ENCODE results near the gene HBB.

Gene HBB

DNA sequence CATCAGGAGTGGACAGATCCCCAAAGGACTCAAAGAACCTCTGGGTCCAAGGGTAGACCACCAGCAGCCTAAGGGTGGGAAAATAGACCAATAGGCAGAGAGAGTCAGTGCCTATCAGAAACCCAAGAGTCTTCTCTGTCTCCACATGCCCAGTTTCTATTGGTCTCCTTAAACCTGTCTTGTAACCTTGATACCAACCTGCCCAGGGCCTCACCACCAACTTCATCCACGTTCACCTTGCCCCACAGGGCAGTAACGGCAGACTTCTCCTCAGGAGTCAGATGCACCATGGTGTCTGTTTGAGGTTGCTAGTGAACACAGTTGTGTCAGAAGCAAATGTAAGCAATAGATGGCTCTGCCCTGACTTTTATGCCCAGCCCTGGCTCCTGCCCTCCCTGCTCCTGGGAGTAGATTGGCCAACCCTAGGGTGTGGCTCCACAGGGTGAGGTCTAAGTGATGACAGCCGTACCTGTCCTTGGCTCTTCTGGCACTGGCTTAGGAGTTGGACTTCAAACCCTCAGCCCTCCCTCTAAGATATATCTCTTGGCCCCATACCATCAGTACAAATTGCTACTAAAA, at the start of gene HBB:
HBB (minus strand) TSS at position 340 of the 579 bp plus-strand sequence; CDS start at position 290, 50 bp downstream.
- Histone ChIP-seq H3K27me3 (no peaks in the 10 kb centered on the region), H3K27ac (no peak within 1 kb of the TSS), H3K36me3 (no peaks in the 10 kb centered on the region), H3K4me1 (no peaks in the 10 kb centered on the region), H3K9me3 (no peaks in the 10 kb centered on the region), H3K4me3 (no peak within 1 kb of the TSS)
- intact Hi-C loops (cut with DNase I; ENCODE audit: low total_unique reads): no loop called here
- TF ChIP-seq, protein P1, sequence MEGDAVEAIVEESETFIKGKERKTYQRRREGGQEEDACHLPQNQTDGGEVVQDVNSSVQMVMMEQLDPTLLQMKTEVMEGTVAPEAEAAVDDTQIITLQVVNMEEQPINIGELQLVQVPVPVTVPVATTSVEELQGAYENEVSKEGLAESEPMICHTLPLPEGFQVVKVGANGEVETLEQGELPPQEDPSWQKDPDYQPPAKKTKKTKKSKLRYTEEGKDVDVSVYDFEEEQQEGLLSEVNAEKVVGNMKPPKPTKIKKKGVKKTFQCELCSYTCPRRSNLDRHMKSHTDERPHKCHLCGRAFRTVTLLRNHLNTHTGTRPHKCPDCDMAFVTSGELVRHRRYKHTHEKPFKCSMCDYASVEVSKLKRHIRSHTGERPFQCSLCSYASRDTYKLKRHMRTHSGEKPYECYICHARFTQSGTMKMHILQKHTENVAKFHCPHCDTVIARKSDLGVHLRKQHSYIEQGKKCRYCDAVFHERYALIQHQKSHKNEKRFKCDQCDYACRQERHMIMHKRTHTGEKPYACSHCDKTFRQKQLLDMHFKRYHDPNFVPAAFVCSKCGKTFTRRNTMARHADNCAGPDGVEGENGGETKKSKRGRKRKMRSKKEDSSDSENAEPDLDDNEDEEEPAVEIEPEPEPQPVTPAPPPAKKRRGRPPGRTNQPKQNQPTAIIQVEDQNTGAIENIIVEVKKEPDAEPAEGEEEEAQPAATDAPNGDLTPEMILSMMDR (IDR thresholded peaks at IDR 0.05): no peak
- no peak for DNase-seq

- peaks cover 0 to under 1% (median 0%) of the 10 kb centered on the region in 4 donors for H3K4me1 ChIP-seq
- H3K36me3 ChIP-seq: no peaks in the 10 kb centered on the region
- intact Hi-C loops (cut with DNase I; ENCODE audit: low total_unique reads): no loop called here
- no peak overlapping the region for H3K27ac ChIP-seq
- no peaks in the 10 kb centered on the region for H3K27me3 ChIP-seq
- no peaks in the 10 kb centered on the region for H3K9me3 ChIP-seq
- no peak overlapping the region for H3K4me3 ChIP-seq
- TF ChIP-seq, protein P1 (IDR thresholded peaks at IDR 0.05): no peak
- no peak for DNase-seq
Measured at GRCh38 chr11:5275369-5276110, 48.7 kb upstream of the HBB start.

- Histone ChIP-seq H3K27me3 (no peaks in the 10 kb centered on the region), H3K27ac (no peak overlapping the region), H3K4me3 (no peak overlapping the region), H3K4me1 (no peaks in the 10 kb centered on the region), H3K36me3 (no peaks in the 10 kb centered on the region), H3K9me3 (no peaks in the 10 kb centered on the region)
- TF ChIP-seq, protein P1 (IDR thresholded peaks at IDR 0.05): no peak
- intact Hi-C loops (cut with DNase I; ENCODE audit: low total_unique reads): no loop called here
- no peak for DNase-seq
Measured at GRCh38 chr11:5274395-5274794, 47.5 kb upstream of the HBB start.

DNA sequence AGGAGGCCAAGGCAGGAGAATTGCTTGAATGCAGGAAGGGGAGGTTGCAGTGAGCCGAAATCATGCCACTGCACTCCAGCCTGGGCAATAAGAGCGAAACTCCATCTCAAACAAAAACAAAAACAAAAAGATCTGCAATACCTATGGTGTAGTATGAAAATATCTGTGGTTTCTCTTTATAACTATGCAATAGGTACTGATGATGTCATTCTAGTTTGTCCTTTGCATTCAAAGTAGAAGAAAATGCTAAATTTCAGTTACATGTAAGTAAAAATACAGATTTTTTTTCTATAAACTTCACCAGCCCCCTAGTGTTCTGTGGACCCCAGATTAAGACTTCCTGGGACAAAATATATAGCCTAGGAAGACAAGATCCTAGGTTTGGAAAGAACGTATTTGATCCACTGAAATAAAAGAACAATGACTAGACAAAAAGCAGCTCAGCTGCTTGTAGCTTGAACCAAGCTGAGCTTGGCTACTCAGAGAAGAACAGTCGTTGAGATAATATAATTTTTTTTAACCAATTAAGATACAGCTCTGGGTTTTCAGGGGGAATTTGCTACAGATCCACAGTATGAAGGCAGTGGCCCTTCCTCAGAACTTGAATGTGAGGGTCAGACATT, 45.6 kb upstream of the HBB start:
- Histone ChIP-seq H3K36me3 (no peaks in the 10 kb centered on the region), H3K4me3 (no peak overlapping the region), H3K27ac (no peak overlapping the region), H3K9me3 (no peaks in the 10 kb centered on the region), H3K4me1 (no peaks in the 10 kb centered on the region), H3K27me3 (no peaks in the 10 kb centered on the region)
- TF ChIP-seq, protein P1 (IDR thresholded peaks at IDR 0.05): no peak
- DNase-seq: no peak
- intact Hi-C loops (cut with DNase I; ENCODE audit: low total_unique reads): no loop called here

DNA sequence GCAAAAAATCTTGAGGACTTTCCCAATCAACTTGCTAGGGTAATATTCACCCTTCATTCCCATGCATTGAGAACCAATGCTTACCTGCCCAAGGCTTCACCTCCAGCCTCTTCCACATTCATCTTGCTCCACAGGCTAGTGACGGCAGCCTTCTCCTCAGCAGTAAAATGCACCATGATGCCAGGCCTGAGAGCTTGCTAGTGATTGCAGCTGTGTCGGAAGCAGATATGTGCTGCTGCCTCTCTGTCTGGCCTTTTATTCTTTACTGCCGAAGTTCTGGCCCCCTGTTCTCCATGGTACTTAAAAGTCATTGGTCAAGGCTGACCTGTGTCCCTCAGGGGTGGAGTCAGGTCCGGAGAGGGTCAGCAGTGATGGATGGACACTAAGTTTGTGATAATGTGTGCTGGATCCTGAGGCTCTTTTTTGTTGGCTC, 42.9 kb upstream of the HBB start, which contains the start of gene HBE1:
HBE1 (minus strand) TSS at position 231 of the 433 bp plus-strand sequence; CDS start at position 176, 55 bp downstream.
- TF ChIP-seq, protein P1 (IDR thresholded peaks at IDR 0.05): no peak
- Histone ChIP-seq H3K4me3 (no peak within 1 kb of the TSS), H3K4me1 (no peaks in the 10 kb centered on the region), H3K36me3 (no peaks in the 10 kb centered on the region), H3K27ac (no peak within 1 kb of the TSS), H3K27me3 (no peaks in the 10 kb centered on the region), H3K9me3 (no peaks in the 10 kb centered on the region)
- intact Hi-C loops (cut with DNase I; ENCODE audit: low total_unique reads): no loop called here
- DNase-seq: no peak

Measured in tibial artery (tissue), 4 donors.